Testis (tissue), 3 donors: ENCODE data around the gene FILIP1. TPM values are rescaled to one million over a fixed set of nuclear protein-coding genes. Genes with fewer than 3 reads are reported as not detected.

ENCODE experiments used
- DNase-seq: peaks from one replicate; pipeline ENCODE4 v3.0.0-alpha.2; 2019
- H3K27ac ChIP-seq, 2 donors: fragments of 200-600 bp; sonication (generic); one replicate each; pipeline ENCODE4 v1.5.1; 2019
- H3K27me3 ChIP-seq: fragments of 200-600 bp; sonication (generic); one replicate; pipeline ENCODE4 v1.5.1; 2019
- H3K36me3 ChIP-seq: fragments of 200-600 bp; sonication (generic); one replicate; pipeline ENCODE4 v1.5.1; 2017; ENCODE audit warnings: low read depth; ENCODE audit errors: missing control alignments
- H3K4me1 ChIP-seq: fragments of 200-600 bp; sonication (generic); one replicate; pipeline ENCODE4 v1.5.1; 2019
- H3K4me3 ChIP-seq, 2 donors: fragments of 200-600 bp; sonication (generic); one replicate each; pipeline ENCODE4 v1.5.1; 2017 to 2019
- H3K9me3 ChIP-seq: fragments of 200-600 bp; sonication (generic); one replicate; pipeline ENCODE4 v1.5.1; 2017
- CTCF ChIP-seq, 3 experiments: fragments of 450-650 bp in 2 of 3; fragments of 200-600 bp in 1 of 3; sonication (generic) in 1 of 3; IDR thresholded peaks; one replicate each; pipeline ENCODE4 v1.5.1; 2016 to 2019; ENCODE audit warnings: antibody characterized with exemption in 3 of 3, mild to moderate bottlenecking in 2 of 3, moderate library complexity in 1 of 3
- POLR2A ChIP-seq: fragments of 450-650 bp; IDR thresholded peaks from one replicate; pipeline ENCODE4 v1.6.1; 2017; ENCODE audit warnings: antibody characterized with exemption, mild to moderate bottlenecking, moderate library complexity
- WGBS, 2 donors: methylation state at CpG; one replicate each; pipeline ENCODE4 v1.1.5; 2018; 5-methylcytosine and 5-hydroxymethylcytosine counted together
- intact Hi-C: fragments of 100-400 bp; cut with DNase I; formaldehyde crosslinking; loops from one replicate; pipeline ENCODE4 v1.15.1; 2023; ENCODE audit warnings: low total_unique reads
- polyA plus RNA-seq: library from polyadenylated mRNA; stranded (reverse); fragments of 350-450 nt; fragmentation: Illumina TruSeq; extraction: RNeasy Lipid Tissue Mini Kit (QIAGEN cat#74804); gene quantifications from one replicate; pipeline ENCODE4 v1.2.3, GENCODE V29; 2014; ENCODE audit warnings: low read depth, low replicate concordance; ENCODE audit not compliant: insufficient read depth
- total RNA-seq, 2 donors: library from RNA; depleted of rRNA; stranded (reverse); fragments of >200 nt; gene quantifications; one replicate each; pipeline ENCODE4 v1.2.3, GENCODE V29; 2016

The FILIP1 gene
- total and polyA plus RNA-seq, 3 donors from 2014 or later, result 2.0 to 3.1 (median 2.7) TPM

- intact Hi-C loops, result no loop called here
These were observed 13.2 kb downstream of the FILIP1 start for GRCh38 chr6:75480425-75480824.

DNA sequence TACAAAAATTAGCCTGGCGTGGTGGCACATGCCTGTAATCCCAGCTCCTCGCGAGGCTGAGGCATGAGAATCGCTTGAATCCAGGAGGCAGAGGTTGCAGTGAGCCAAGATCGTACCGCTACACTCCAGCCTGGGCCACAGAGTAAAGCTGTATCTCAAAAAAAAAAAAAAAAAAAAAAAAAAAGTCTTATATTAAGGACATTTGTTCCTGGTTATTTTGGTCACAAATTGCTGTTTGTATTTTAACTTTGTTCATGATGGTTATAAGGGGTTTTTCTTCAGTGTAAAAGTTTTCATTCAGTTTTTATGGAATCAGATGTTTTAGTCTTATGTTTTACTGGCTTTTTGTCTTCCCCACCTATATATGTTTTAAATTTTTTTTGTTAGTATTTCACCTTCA is 13.9 kb downstream of the FILIP1 start:
- WGBS, 2 donors, result 93% methylated on average over 6 of the region's 6 CpGs
- intact Hi-C loops, result no loop called here
- no peaks in the 10 kb centered on the region for H3K9me3 ChIP-seq
- no peak overlapping the region for H3K27ac ChIP-seq
- H3K4me1 ChIP-seq, result no peaks in the 10 kb centered on the region
- H3K27me3 ChIP-seq, result no peaks in the 10 kb centered on the region
- no peak for TF ChIP-seq POLR2A
- DNase-seq, result no peak
- H3K36me3 ChIP-seq, result no peaks in the 10 kb centered on the region
- H3K4me3 ChIP-seq, result no peak overlapping the region

More at GRCh38 chr6:75480425-75480824, 13.2 kb downstream of the FILIP1 start:
- Histone ChIP-seq H3K4me1 (no peaks in the 10 kb centered on the region), H3K4me3 (no peak overlapping the region), H3K27ac (no peak overlapping the region), H3K9me3 (no peaks in the 10 kb centered on the region), H3K36me3 (no peaks in the 10 kb centered on the region), H3K27me3 (no peaks in the 10 kb centered on the region)
- whole genome bisulfite sequencing, 2 donors, result 73 to 76% methylated on average over 1 of the region's 1 CpG
- DNase-seq, result no peak
- TF ChIP-seq POLR2A, result no peak
- no peak for TF ChIP-seq CTCF (IDR thresholded peaks at IDR 0.05)

DNA sequence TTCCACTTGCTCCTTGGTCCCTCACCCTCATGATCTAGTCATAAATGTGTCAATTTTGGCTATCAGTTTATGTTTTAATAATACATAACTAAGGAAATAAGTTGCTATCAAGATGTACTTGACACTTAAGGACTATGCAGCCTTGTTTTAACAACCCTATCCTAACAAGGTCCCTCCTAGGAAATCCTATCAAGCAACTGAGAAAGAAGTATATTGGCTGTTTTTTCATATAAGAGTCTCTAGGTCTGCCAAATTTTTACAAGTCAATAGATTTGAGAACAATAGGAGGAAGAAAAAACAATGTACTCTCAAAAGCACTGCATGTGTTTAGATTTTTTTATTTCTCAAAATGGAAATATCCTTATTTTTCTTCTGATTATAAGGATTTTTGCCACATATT is 14.7 kb downstream of the FILIP1 start:
- Histone ChIP-seq H3K27ac (no peak overlapping the region), H3K4me1 (no peaks in the 10 kb centered on the region), H3K4me3 (no peak overlapping the region), H3K27me3 (no peaks in the 10 kb centered on the region), H3K36me3 (no peaks in the 10 kb centered on the region), H3K9me3 (no peaks in the 10 kb centered on the region)
- TF ChIP-seq POLR2A, result no peak
- TF ChIP-seq CTCF (IDR thresholded peaks at IDR 0.05), result no peak
- no peak for DNase-seq
- intact Hi-C loops, result no loop called here

DNA sequence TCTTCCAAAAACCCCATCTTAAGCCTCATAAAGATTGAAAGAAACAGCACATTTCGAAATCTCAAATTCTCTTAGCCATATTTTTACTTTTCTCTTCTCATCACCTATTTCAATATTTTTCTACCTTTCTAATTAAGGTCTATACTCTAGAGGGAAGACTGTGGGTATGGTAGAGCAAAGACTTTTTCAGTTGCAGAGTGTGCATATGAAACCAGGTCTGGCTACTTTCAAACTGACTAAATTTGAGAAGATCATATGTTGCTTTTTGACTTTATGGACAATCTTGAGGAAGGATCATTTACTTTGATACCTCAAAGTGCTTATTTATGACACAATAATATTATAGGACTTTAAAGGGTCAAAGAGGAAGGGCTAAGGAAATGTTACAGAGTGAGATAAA is 20.7 kb downstream of the FILIP1 start:
- no peak overlapping the region for H3K27ac ChIP-seq
- no peak for DNase-seq
- TF ChIP-seq POLR2A (no peak), CTCF (IDR thresholded peaks at IDR 0.05) (no peak)
- H3K4me3 ChIP-seq, result no peak overlapping the region
- H3K9me3 ChIP-seq, result no peaks in the 10 kb centered on the region
- WGBS, 2 donors, result 93 to 94% methylated on average over 1 of the region's 1 CpG
- intact Hi-C loops, result no loop called here
- H3K27me3 ChIP-seq, result no peaks in the 10 kb centered on the region
- no peaks in the 10 kb centered on the region for H3K36me3 ChIP-seq
- H3K4me1 ChIP-seq, result no peaks in the 10 kb centered on the region

DNA sequence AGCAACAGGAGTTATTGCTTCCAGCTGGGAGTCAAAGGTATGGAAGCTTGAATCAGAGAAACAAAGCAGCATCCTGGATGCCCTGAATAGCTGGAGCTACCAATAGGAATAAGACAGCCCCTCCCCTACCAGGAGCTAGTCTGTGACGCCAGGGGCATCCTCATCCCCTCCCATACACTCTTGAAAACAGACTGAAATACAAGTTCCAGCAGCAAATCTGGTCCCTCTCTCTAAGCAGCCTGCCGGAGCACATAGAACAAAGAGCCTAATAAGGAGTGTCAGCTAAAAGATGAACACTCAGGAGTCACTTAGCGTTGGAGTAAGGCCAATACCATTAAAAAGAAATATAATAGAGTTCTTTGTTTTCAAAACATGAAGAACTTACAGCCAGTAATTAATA is 25.6 kb downstream of the FILIP1 start:
- Histone ChIP-seq H3K27ac (no peak overlapping the region), H3K4me3 (no peak overlapping the region), H3K27me3 (no peaks in the 10 kb centered on the region), H3K36me3 (no peaks in the 10 kb centered on the region), H3K9me3 (no peaks in the 10 kb centered on the region), H3K4me1 (no peaks in the 10 kb centered on the region)
- intact Hi-C loops, result no loop called here
- WGBS, 2 donors, result 53 to 60% methylated on average over 2 to 3 of the region's 3 CpGs
- TF ChIP-seq CTCF (IDR thresholded peaks at IDR 0.05) (no peak), POLR2A (no peak)
- DNase-seq, result no peak
